Esophagus muscularis mucosa (tissue), 4 donors: ENCODE measurements around the gene MUC15. TPM values are rescaled to one million over a fixed set of nuclear protein-coding genes. Genes with fewer than 3 reads are reported as not detected.
"Not testable (repeated sequence)": the region's sequence is repeated elsewhere in the genome, so short reads cannot be mapped to it uniquely, and the experiment has no call there.

Experiments
- DNase-seq: peaks from one replicate; pipeline ENCODE4 v3.0.0-alpha.2; 2017; ENCODE audit errors: extremely low spot score
- H3K27ac ChIP-seq, 4 donors: fragments of 200-600 bp; sonication (generic); replicated peaks in 1 of 4; 1 replicate in 3 of 4; 2 replicates in 1 of 4; pipeline ENCODE4 v1.5.1; 2016 to 2019; ENCODE audit warnings: mild to moderate bottlenecking in 1 of 4
- H3K27me3 ChIP-seq, 4 donors: fragments of 200-600 bp; sonication (generic); one replicate each; pipeline versions ENCODE4 v1.5.1 to v1.6.0; 2016 to 2019
- H3K36me3 ChIP-seq, 4 donors: fragments of 200-600 bp; sonication (generic); one replicate each; pipeline ENCODE4 v1.5.1; 2016 to 2019
- H3K4me1 ChIP-seq, 4 donors: fragments of 200-600 bp; sonication (generic); one replicate each; pipeline ENCODE4 v1.5.1; 2016 to 2019
- H3K4me3 ChIP-seq, 4 donors: fragments of 200-600 bp; sonication (generic); 1 replicate in 2 of 4; 2 replicates in 2 of 4; pipeline ENCODE4 v1.5.1; 2016 to 2019; ENCODE audit warnings: mild to moderate bottlenecking in 4 of 4, moderate library complexity in 1 of 4
- H3K9me3 ChIP-seq, 4 donors: fragments of 200-600 bp; sonication (generic); 1 replicate in 3 of 4; 2 replicates in 1 of 4; pipeline ENCODE4 v1.5.1; 2016 to 2019
- EP300 ChIP-seq: sonication (generic); formaldehyde crosslinking; IDR thresholded peaks from one replicate; pipeline ENCODE4 v1.6.1; 2017; ENCODE audit warnings: antibody characterized with exemption
- POLR2A ChIP-seq: fragments of 450-650 bp; IDR thresholded peaks from one replicate; pipeline ENCODE4 v1.6.1; 2017; ENCODE audit warnings: antibody characterized with exemption, moderate library complexity, mild to moderate bottlenecking, low read depth
- POLR2AphosphoS5 ChIP-seq, 2 donors: sonication (generic); formaldehyde crosslinking; IDR thresholded peaks; one replicate each; pipeline ENCODE4 v1.6.1; 2017; ENCODE audit warnings: antibody characterized with exemption in 2 of 2
- WGBS: methylation state at CpG from one replicate; pipeline ENCODE4 v1.1.5; 2018; 5-methylcytosine and 5-hydroxymethylcytosine counted together
- intact Hi-C: fragments of 100-400 bp; cut with DNase I; formaldehyde crosslinking; loops from one replicate; pipeline ENCODE4 v1.15.1; 2023
- total RNA-seq, 4 donors: library from RNA; depleted of rRNA; stranded (reverse); fragments of >200 nt; gene quantifications; one replicate each; pipeline versions ENCODE4 v1.1.0 to v1.2.1, GENCODE V29; 2016
- TF ChIP-seq, protein P1 (sequence below), 3 experiments: fragments of 200-600 bp in 2 of 3; fragments of 450-650 bp in 1 of 3; sonication (generic) in 2 of 3; IDR thresholded peaks; one replicate each; pipeline ENCODE4 v1.5.1; 2017 to 2019; ENCODE audit warnings: antibody characterized with exemption in 3 of 3, mild to moderate bottlenecking in 2 of 3, moderate library complexity in 1 of 3

Gene MUC15
- total RNA-seq, 4 donors from 2014 or later: 0.42 to 12.2 (median 1.3) TPM

DNA sequence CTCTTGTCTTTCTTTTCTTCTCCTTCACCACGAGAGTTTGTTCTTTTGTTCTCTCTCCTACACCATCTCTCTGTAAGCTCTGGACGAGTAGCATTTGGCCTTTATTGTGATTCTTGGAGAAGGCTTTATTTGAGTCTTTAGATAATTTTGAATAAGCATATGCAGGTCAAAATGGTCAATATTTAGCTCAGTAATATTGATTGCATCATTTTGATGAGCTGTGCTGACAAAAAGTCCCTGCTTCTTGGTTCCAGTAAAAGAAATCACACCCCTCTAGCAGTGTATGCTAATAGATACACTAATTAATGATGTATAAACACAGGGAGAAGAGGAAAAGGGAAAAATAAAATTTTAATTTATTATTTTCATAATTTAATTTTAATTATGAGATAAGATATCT is 25.8 kb upstream of the MUC15 start:
- intact Hi-C loops: no loop called here
- H3K27me3 ChIP-seq: no peaks in the 10 kb centered on the region
- DNase-seq: no peak
- 85% methylated on average over 2 of the region's 2 CpGs for WGBS
- H3K4me3 ChIP-seq: no peak overlapping the region
- no peak overlapping the region for H3K27ac ChIP-seq
- TF ChIP-seq, protein P1, sequence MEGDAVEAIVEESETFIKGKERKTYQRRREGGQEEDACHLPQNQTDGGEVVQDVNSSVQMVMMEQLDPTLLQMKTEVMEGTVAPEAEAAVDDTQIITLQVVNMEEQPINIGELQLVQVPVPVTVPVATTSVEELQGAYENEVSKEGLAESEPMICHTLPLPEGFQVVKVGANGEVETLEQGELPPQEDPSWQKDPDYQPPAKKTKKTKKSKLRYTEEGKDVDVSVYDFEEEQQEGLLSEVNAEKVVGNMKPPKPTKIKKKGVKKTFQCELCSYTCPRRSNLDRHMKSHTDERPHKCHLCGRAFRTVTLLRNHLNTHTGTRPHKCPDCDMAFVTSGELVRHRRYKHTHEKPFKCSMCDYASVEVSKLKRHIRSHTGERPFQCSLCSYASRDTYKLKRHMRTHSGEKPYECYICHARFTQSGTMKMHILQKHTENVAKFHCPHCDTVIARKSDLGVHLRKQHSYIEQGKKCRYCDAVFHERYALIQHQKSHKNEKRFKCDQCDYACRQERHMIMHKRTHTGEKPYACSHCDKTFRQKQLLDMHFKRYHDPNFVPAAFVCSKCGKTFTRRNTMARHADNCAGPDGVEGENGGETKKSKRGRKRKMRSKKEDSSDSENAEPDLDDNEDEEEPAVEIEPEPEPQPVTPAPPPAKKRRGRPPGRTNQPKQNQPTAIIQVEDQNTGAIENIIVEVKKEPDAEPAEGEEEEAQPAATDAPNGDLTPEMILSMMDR (IDR thresholded peaks at IDR 0.05): no peak
- TF ChIP-seq POLR2AphosphoS5 (IDR thresholded peaks at IDR 0.05) (no peak), EP300 (no peak), POLR2A (no peak)
- H3K9me3 ChIP-seq: no peaks in the 10 kb centered on the region
- H3K36me3 ChIP-seq: no peaks in the 10 kb centered on the region
- H3K4me1 ChIP-seq: no peaks in the 10 kb centered on the region

DNA sequence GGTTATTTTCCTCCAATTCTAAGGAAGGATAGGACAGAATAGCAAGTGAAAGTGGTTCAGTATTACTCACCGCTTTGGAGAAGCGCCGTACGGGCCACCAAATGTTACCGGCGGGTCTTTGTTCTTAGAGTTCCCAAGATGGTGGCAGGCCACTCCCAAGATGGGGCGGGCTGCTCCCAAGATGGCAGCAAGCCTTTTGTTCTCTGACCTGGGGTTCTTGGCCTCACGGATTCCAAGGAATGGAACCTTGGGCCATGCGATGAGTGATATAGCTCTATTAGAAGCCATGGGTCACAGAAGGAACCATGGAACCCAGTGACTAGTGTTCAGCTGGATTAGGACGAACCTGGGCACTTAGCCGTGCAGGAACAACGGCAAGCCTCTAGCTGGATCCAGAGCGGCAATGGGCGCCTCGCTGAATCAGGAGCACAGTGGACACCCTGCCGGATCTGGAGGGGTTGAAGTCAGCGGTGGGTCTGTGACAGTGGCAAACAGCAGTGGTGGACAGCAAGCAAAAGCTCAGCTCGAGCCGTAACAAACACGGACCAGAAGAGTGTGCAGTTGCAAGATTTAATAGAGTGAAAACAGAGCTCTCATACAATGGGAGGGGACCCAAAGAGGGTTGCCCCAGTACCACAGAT is 25.1 kb upstream of the MUC15 start:
- H3K4me1 ChIP-seq, H3K27me3 ChIP-seq, H3K36me3 ChIP-seq, DNase-seq, H3K9me3 ChIP-seq, intact Hi-C loops, H3K27ac ChIP-seq, H3K4me3 ChIP-seq: not testable (repeated sequence)
- WGBS: 97% methylated on average over 20 of the region's 20 CpGs

DNA sequence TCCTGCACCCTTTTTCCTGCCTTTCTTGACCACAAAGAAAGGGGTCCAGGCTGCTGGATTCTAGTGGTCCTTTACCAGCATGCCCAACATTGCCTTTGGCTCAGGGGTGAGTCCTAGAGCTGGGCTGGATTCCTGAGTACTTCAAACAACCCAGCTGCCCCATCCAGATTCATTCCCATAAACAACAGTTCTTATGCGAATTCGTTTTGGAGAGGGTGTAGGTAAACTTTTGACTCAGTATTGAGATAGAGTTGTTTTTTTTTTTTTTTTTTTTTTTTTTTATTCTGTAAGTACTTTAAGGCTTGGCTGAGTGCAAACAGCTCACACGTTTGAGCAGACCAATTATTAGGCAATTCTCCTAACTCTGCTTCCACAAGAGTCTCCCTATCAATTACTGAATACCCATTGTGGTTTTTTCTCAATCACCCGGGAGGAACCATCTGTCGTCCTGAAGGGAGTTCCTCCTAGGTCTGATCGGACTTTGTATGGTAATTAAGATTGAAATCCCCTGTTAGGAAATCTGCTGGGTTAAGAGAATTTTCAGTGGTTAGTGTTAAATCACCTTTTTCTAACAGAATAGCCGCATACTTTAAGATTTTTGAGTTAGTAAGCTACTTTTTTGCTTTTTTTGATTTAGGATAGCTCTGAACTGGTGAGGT is 23.3 kb upstream of the MUC15 start:
- DNase-seq, H3K9me3 ChIP-seq, H3K4me3 ChIP-seq, H3K27me3 ChIP-seq, intact Hi-C loops, H3K27ac ChIP-seq, H3K36me3 ChIP-seq, H3K4me1 ChIP-seq: not testable (repeated sequence)
- 72% methylated on average over 7 of the region's 7 CpGs for WGBS

DNA sequence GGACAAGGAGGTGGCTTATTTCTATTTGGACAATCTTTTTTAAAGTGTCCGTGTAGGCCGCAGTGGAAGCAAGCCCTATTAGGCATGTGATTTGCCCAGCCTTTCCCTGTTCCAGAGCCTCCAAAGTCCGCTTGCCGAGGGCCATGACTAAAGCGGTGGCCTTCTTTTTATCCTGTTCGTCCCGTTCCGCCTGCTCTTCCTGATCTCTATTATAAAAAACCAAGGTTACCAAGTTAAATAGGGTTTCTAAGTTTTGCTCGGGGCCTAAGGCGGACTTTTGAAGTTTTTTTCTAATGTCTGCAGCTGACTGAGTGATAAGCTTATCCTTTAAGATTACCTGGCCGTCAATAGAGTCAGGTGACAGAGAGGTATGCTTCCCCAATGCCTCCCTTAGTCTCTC is 21.6 kb upstream of the MUC15 start:
- WGBS: 94% methylated on average over 11 of the region's 11 CpGs
- H3K4me3 ChIP-seq: no peak overlapping the region
- H3K27me3 ChIP-seq: no peaks in the 10 kb centered on the region
- intact Hi-C loops: no loop called here
- H3K4me1 ChIP-seq: no peaks in the 10 kb centered on the region
- no peaks in the 10 kb centered on the region for H3K9me3 ChIP-seq
- H3K36me3 ChIP-seq: no peaks in the 10 kb centered on the region
- no peak for DNase-seq
- TF ChIP-seq POLR2AphosphoS5 (IDR thresholded peaks at IDR 0.05) (no peak), EP300 (no peak), POLR2A (no peak)
- TF ChIP-seq, protein P1 (IDR thresholded peaks at IDR 0.05): no peak
- H3K27ac ChIP-seq: no peak overlapping the region

DNA sequence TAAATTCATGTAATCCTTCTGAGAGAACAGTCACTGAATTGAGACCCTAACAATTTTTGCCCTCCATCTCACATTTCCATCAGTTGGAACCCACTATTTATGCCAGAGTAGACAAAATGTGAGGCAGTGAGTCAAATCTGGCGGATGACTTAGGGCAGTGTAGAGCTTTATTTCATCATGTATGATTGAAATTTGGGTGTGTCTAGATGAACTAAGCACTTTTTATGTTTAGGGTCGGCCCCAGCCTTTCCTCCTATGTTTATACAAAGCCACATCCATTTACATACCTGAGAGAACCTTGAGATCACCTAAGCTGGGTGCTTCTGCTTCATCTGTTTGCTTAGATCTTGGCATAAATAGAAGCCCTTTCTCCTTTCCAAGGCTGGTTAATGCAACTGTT is 15.0 kb upstream of the MUC15 start:
- Histone ChIP-seq H3K36me3 (no peaks in the 10 kb centered on the region), H3K4me1 (peaks cover 0 to 15% (median 2%) of the 10 kb centered on the region in 4 donors), H3K27me3 (no peaks in the 10 kb centered on the region), H3K4me3 (no peak overlapping the region), H3K9me3 (no peaks in the 10 kb centered on the region), H3K27ac (no peak overlapping the region)
- no peak for TF ChIP-seq EP300
- TF ChIP-seq POLR2AphosphoS5 (IDR thresholded peaks at IDR 0.05): no peak
- no peak for TF ChIP-seq POLR2A
- TF ChIP-seq, protein P1 (IDR thresholded peaks at IDR 0.05): no peak
- no peak for DNase-seq
- WGBS: 83% methylated on average over 2 of the region's 2 CpGs
- intact Hi-C loops: no loop called here

DNA sequence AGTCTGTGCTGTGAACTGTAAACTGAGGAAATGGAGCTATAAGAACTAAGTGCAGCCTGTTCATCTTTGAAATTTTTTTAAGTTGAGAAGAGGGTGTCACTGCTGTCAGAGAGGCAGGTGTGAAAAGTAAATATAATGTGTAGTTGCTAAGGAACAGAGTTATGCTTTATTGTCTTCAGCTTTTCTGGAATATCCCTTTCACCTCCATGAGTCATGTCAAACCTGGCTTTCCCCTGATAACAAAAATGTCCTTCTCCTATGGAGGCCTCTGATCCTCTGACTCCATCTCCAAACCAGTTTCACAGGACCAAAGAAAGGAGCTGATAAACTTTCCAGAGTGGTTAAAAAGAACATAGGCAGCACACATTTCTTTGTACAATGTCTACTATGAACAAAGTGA is 12.8 kb upstream of the MUC15 start:
- TF ChIP-seq POLR2A: no peak
- H3K4me3 ChIP-seq: no peak overlapping the region

More for the DNA sequence above, 12.8 kb upstream of the MUC15 start:
- Histone ChIP-seq H3K4me1 (peaks cover 0 to 34% (median 11%) of the 10 kb centered on the region in 4 donors), H3K36me3 (no peaks in the 10 kb centered on the region), H3K9me3 (no peaks in the 10 kb centered on the region), H3K27ac (no peak overlapping the region), H3K27me3 (no peaks in the 10 kb centered on the region)
- intact Hi-C loops: no loop called here
- no peak for DNase-seq
